PC-9 (cell line): Measurements from ENCODE around the gene ZNF362.

Source experiments
- EZH2 ChIP-seq: fragments of 200-600 bp; sonication (generic); IDR thresholded peaks from 2 replicates; pipeline ENCODE4 v1.8.0; 2017; ENCODE audit warnings: antibody characterized with exemption, low read depth
- TF ChIP-seq, protein P1 (sequence below): fragments of 200-600 bp; sonication (generic); conservative IDR thresholded peaks from 2 replicates; pipeline ENCODE4 v1.6.1; 2017; ENCODE audit warnings: mixed run types, antibody characterized with exemption, mild to moderate bottlenecking, moderate library complexity

DNA sequence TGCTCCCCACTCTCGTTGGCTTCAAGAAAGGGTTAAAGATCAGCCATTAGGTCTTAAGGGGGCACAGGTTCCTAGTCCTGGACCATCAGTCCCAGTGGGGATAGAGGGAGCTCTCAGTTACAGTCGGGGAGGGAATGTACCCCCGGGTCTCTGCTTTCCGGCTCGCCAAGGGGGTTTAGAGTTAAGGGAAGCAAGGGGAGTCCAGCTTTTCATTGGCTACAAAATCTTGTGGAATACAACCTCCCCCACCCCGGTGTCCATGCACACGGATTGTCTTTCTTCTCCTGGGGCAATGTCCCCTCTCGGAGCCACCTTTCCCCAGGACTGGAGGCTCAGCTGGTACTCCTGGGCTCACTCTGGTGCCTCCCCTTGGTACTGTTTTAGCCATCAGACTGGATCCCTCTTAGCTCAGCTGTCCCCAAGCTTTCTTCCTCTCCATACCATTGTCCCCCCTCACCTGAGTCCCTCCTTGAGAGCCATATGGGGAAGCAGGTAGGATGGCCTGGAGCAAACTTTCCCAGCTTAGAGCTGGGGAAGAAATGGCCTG is 64.4 kb downstream of the ZNF362 start, which contains the start of gene A3GALT2:
- TF ChIP-seq, protein P1, sequence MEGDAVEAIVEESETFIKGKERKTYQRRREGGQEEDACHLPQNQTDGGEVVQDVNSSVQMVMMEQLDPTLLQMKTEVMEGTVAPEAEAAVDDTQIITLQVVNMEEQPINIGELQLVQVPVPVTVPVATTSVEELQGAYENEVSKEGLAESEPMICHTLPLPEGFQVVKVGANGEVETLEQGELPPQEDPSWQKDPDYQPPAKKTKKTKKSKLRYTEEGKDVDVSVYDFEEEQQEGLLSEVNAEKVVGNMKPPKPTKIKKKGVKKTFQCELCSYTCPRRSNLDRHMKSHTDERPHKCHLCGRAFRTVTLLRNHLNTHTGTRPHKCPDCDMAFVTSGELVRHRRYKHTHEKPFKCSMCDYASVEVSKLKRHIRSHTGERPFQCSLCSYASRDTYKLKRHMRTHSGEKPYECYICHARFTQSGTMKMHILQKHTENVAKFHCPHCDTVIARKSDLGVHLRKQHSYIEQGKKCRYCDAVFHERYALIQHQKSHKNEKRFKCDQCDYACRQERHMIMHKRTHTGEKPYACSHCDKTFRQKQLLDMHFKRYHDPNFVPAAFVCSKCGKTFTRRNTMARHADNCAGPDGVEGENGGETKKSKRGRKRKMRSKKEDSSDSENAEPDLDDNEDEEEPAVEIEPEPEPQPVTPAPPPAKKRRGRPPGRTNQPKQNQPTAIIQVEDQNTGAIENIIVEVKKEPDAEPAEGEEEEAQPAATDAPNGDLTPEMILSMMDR = no peak
- no peak for TF ChIP-seq EZH2
